K562 (cell line): ENCODE results near the gene KIN. TPM values are rescaled to one million over a fixed set of nuclear protein-coding genes. Genes with fewer than 3 reads are reported as not detected.

Experiments
- ATAC-seq: fragments of 200-7000 bp; cut with Tn5 transposase; 3 replicates; pipeline ENCODE4 v1.9.1; 2020; ENCODE audit warnings: moderate library complexity
- BruUV-seq: library from RNA; stranded (reverse); fragments of 400-500 nt; replicated peaks from 2 replicates; lab custom pipeline; 2021; lab: Mats Ljungman, UMichigan
- CTCF ChIA-PET: fragments of 300-600 bp; formaldehyde crosslinking; extraction: SDS; loops from one replicate; lab custom pipeline; 2021; ENCODE audit warnings: low intra/inter-chr PET ratio; lab: Yijun Ruan, JAX
- POLR2A ChIA-PET: fragments of 300-600, 350-650 bp; sonication (Branson Sonifier 250); formaldehyde crosslinking; extraction: SDS; loops from one replicate; lab custom pipeline; 2021; ENCODE audit warnings: antibody characterized with exemption, inconsistent platforms; lab: Yijun Ruan, JAX
- DNase-seq, 4 experiments: peaks; one replicate each; pipeline versions ENCODE4 v3.0.0 to v3.0.0-alpha.2; 2011 to 2018; ENCODE audit warnings: low spot score in 3 of 4, mixed read lengths in 3 of 4; ENCODE audit errors: extremely low read depth in 1 of 4
- FAIRE-seq: peaks from 2 replicates; lab custom pipeline; 2011; peaks lifted over from hg19 to GRCh38; lab: Jason Lieb, UNC
- H2AFZ ChIP-seq: 2 replicates; pipeline ENCODE4 v1.6.0; 2011; ENCODE audit warnings: low read depth, low read length, control low read depth, inconsistent platforms
- H3K27ac ChIP-seq: fragments of 200-600 bp; 3 replicates; pipeline ENCODE4 v1.8.0; 2011; ENCODE audit warnings: low read depth, mild to moderate bottlenecking, control low read depth, inconsistent platforms, low read length, moderate library complexity, mixed read lengths; ENCODE audit errors: extremely low read depth
- H3K27me3 ChIP-seq, 2 experiments: fragments of 300-600 bp in 1 of 2; 2 replicates in 1 of 2; 3 replicates in 1 of 2; pipeline versions ENCODE4 v1.6.0 to v1.8.0; 2011; ENCODE audit warnings: inconsistent platforms in 2 of 2, low read length in 2 of 2, mild to moderate bottlenecking in 1 of 2, mixed read lengths in 1 of 2, moderate library complexity in 1 of 2; ENCODE audit not compliant: control insufficient read depth in 2 of 2, insufficient read depth in 2 of 2
- H3K36me3 ChIP-seq: fragments of 300-600 bp; 3 replicates; pipeline ENCODE4 v1.8.0; 2011; ENCODE audit warnings: mild to moderate bottlenecking, low read length, inconsistent platforms; ENCODE audit not compliant: control insufficient read depth, insufficient read depth
- H3K4me1 ChIP-seq, 2 experiments: fragments of 200-600 bp in 1 of 2; replicated peaks in 1 of 2; 2 replicates in 1 of 2; 3 replicates in 1 of 2; pipeline versions ENCODE4 v1.5.1 to v1.8.0; 2011; ENCODE audit warnings: inconsistent platforms in 2 of 2, low read length in 2 of 2, mild to moderate bottlenecking in 1 of 2, mixed read lengths in 1 of 2, moderate library complexity in 1 of 2; ENCODE audit not compliant: control insufficient read depth in 2 of 2, insufficient read depth in 2 of 2
- H3K4me2 ChIP-seq: 2 replicates; pipeline ENCODE4 v1.6.1; 2011; ENCODE audit warnings: low read length, control low read depth, inconsistent platforms, mixed read lengths; ENCODE audit not compliant: insufficient read depth
- H3K4me3 ChIP-seq: fragments of 200-600 bp; sonication (generic), shearing (Covaris generic); 2 replicates; pipeline ENCODE4 v1.5.1; 2016; ENCODE audit warnings: control low read depth, inconsistent platforms
- H3K79me2 ChIP-seq: fragments of 200-600 bp; 3 replicates; pipeline ENCODE4 v1.8.0; 2011; ENCODE audit warnings: low read length, inconsistent platforms; ENCODE audit not compliant: control insufficient read depth, insufficient read depth
- H3K9ac ChIP-seq, 2 experiments: 2 replicates each; pipeline versions ENCODE4 v1.6.0 to v1.6.1; 2011; ENCODE audit warnings: low read depth in 2 of 2, low read length in 2 of 2, control low read depth in 1 of 2, inconsistent platforms in 1 of 2, mild to moderate bottlenecking in 1 of 2, mixed read lengths in 1 of 2; ENCODE audit not compliant: insufficient read depth in 1 of 2
- H3K9me1 ChIP-seq: one replicate; pipeline ENCODE4 v1.6.0; 2011; ENCODE audit warnings: inconsistent platforms, mild to moderate bottlenecking, low read length, moderate library complexity; ENCODE audit not compliant: control insufficient read depth, insufficient read depth
- H3K9me3 ChIP-seq: replicated peaks from 2 replicates; pipeline ENCODE4 v1.5.1; 2011; ENCODE audit warnings: low read depth, low read length, inconsistent platforms; ENCODE audit not compliant: control insufficient read depth, insufficient read depth
- H4K20me1 ChIP-seq: replicated peaks from 2 replicates; pipeline ENCODE4 v1.6.1; 2011; ENCODE audit warnings: low read length, inconsistent platforms, mixed read lengths; ENCODE audit not compliant: control insufficient read depth, insufficient read depth
- CBX8 ChIP-seq: fragments of 200-600 bp; sonication (generic); IDR thresholded peaks from 2 replicates; pipeline ENCODE4 v1.6.1; 2012; ENCODE audit warnings: borderline replicate concordance, mixed run types, low read depth, mild to moderate bottlenecking, moderate library complexity, mixed read lengths, low read length, control low read depth, inconsistent platforms; ENCODE audit not compliant: poor library complexity, severe bottlenecking; ENCODE audit errors: extremely low read depth
- CC2D1A ChIP-seq: fragments of 450-650 bp; IDR thresholded peaks from 2 replicates; pipeline ENCODE4 v1.6.1; 2017; ENCODE audit warnings: mild to moderate bottlenecking
- HNRNPL ChIP-seq: fragments of 200-400 bp; formaldehyde crosslinking; IDR thresholded peaks from 2 replicates; pipeline ENCODE4 v1.6.1; 2017; ENCODE audit warnings: low read depth, mild to moderate bottlenecking, low read length
- LEF1 ChIP-seq: fragments of 450-650 bp; IDR thresholded peaks from 2 replicates; pipeline ENCODE4 v1.6.1; 2016; ENCODE audit warnings: mild to moderate bottlenecking
- RFX1 ChIP-seq: fragments of 450-650 bp; IDR thresholded peaks from 2 replicates; pipeline ENCODE4 v1.6.1; 2016; ENCODE audit warnings: mild to moderate bottlenecking, moderate library complexity
- SAFB ChIP-seq: fragments of 200-400 bp; formaldehyde crosslinking; IDR thresholded peaks from 2 replicates; pipeline ENCODE4 v1.6.1; 2017; ENCODE audit warnings: low read depth, low read length, borderline replicate concordance
- TCF7L2 ChIP-seq: fragments of 150-350 bp; IDR thresholded peaks from 2 replicates; pipeline ENCODE4 v1.6.1; 2016; ENCODE audit warnings: low read depth, mild to moderate bottlenecking, low read length, moderate library complexity
- TRIM25 ChIP-seq: fragments of 450-650 bp; IDR thresholded peaks from 2 replicates; pipeline ENCODE4 v1.7.0; 2016; ENCODE audit warnings: borderline replicate concordance
- YY1 ChIP-seq, 3 experiments: IDR thresholded peaks; 2 replicates each; pipeline ENCODE4 v1.6.1; 2011; ENCODE audit warnings: low read length in 2 of 3, mild to moderate bottlenecking in 2 of 3, moderate library complexity in 2 of 3, borderline replicate concordance in 1 of 3, control low read depth in 1 of 3, low read depth in 1 of 3; ENCODE audit not compliant: insufficient read depth in 3 of 3, insufficient replicate concordance in 2 of 3, control insufficient read depth in 1 of 3, insufficient read length in 1 of 3; ENCODE audit errors: extremely low read depth in 1 of 3
- ZFX ChIP-seq: sonication (generic); formaldehyde crosslinking; IDR thresholded peaks from 2 replicates; pipeline ENCODE4 v1.8.0; 2022; ENCODE audit warnings: mild to moderate bottlenecking, missing genetic modification reagents, moderate library complexity
- ZKSCAN3 ChIP-seq: fragments of 250-450 bp; sonication (Bioruptor Pico); IDR thresholded peaks from 2 replicates; pipeline ENCODE4 v1.4.0; 2020
- ZKSCAN8 ChIP-seq: fragments of 200-800 bp; sonication (Bioruptor generic); IDR thresholded peaks from 2 replicates; pipeline ENCODE4 v1.6.1; 2016; ENCODE audit warnings: missing genetic modification characterization, missing compliant biosample characterization
- ZNF274 ChIP-seq: IDR thresholded peaks from 2 replicates; pipeline ENCODE4 v1.6.1; 2011; ENCODE audit warnings: low read depth, mild to moderate bottlenecking, low read length, moderate library complexity, borderline replicate concordance
- ZNF589 ChIP-seq: fragments of 200-800 bp; sonication (Bioruptor generic); IDR thresholded peaks from 2 replicates; pipeline ENCODE4 v1.6.1; 2016; ENCODE audit warnings: low read depth, missing genetic modification characterization, missing compliant biosample characterization
- WGBS: fragments of 100-300 bp; shearing (Covaris generic); methylation state at CpG from one replicate; pipeline ENCODE4 v1.1.6; 2016; ENCODE audit warnings: low coverage, mixed read lengths; ENCODE audit not compliant: insufficient coverage; ENCODE audit errors: missing lambda C conversion rate; 5-methylcytosine and 5-hydroxymethylcytosine counted together
- in situ Hi-C: fragments of 300-500 bp; cut with MboI; formaldehyde crosslinking; loops from 4 replicates; pipeline ENCODE4 v1.15.0; 2018; ENCODE audit warnings: inconsistent platforms, mixed read lengths
- intact Hi-C: fragments of 100-400 bp; cut with micrococcal nuclease; formaldehyde crosslinking; loops from 2 replicates; pipeline ENCODE4 v1.14.2; 2022
- polyA plus RNA-seq, 8 experiments: library from polyadenylated mRNA; depleted of rRNA in 4 of 8; stranded (reverse) in 5 of 8; unstranded in 3 of 8; fragments of >200 nt; fragmentation: Nextera tagmentation in 2 of 8; fragmentation: Illumina TruSeq in 1 of 8; extraction: Ambion mirVana in 2 of 8; extraction: Trizol in 1 of 8; gene quantifications; 2 replicates each; pipeline versions ENCODE4 v1.2.1 to v1.2.3, GENCODE V29; 2011 to 2014; ENCODE audit warnings: inconsistent platforms in 1 of 8, missing spikeins in 1 of 8
- total RNA-seq, 7 experiments: library from RNA; depleted of rRNA in 6 of 7; stranded (reverse); fragments of >200 nt in 6 of 7; fragmentation: Illumina TruSeq in 2 of 7; extraction: Trizol in 2 of 7; gene quantifications; 2 replicates each; pipeline versions ENCODE4 v1.2.1 to v1.2.3, GENCODE V29; 2011 to 2021; ENCODE audit warnings: low replicate concordance in 1 of 7

The KIN gene
- total and polyA plus RNA-seq, 9 of the 15 experiments (the other 6 are each of a cell fraction or from before 2014, with no cell fraction given): 11.7 to 35.6 (median 16.0) TPM

- no peak for TF ChIP-seq TRIM25
- no peak for TF ChIP-seq HNRNPL
- TF ChIP-seq RFX1: no peak
- no peak for TF ChIP-seq TCF7L2
- TF ChIP-seq YY1 (IDR thresholded peaks at IDR 0.05; ENCODE audit: borderline replicate concordance in 1 of 3, control insufficient read depth in 1 of 3, extremely low read depth in 1 of 3, insufficient read depth in 3 of 3, insufficient read length in 1 of 3, insufficient replicate concordance in 2 of 3, low read depth in 1 of 3, low read length in 2 of 3): no peak
- TF ChIP-seq ZKSCAN3 (CRISPR knock-in tag): no peak
- no peak for TF ChIP-seq ZFX (CRISPR knock-in tag)
- no peak for TF ChIP-seq ZNF589 (CRISPR knock-in tag)
- no peak for TF ChIP-seq ZKSCAN8 (CRISPR knock-in tag)
- TF ChIP-seq, all 486 proteins: peak for 2
Measured at GRCh38 chr10:7734821-7735220, 53.0 kb downstream of the KIN start (continued).

GRCh38 chr10:7722927-7723529, 64.8 kb downstream of the KIN start:
- H3K79me2 ChIP-seq: no peaks in the 10 kb centered on the region
- in situ Hi-C loops: no loop called here
- no peak overlapping the region for H3K27ac ChIP-seq
- H3K27me3 ChIP-seq: peaks cover 28 to 39% of the 10 kb centered on the region in 2 experiments
- no TSS peak for BruUV-seq
- H4K20me1 ChIP-seq: no peaks in the 10 kb centered on the region
- DNase-seq (no peak), ATAC-seq (no peak), FAIRE-seq (no peak)
- no peak overlapping the region for H2AFZ ChIP-seq
- TF ChIP-seq CC2D1A: no peak
- TF ChIP-seq ZNF274: no peak
- no peak for TF ChIP-seq CBX8
- peak; percentile 24; the same call in 1 of the 2 replicates for TF ChIP-seq SAFB
- TF ChIP-seq LEF1: no peak
- H3K4me1 ChIP-seq: no peaks in the 10 kb centered on the region
- POLR2A ChIA-PET: interaction anchor here (0.5 kb wide), 1 partner anchor 8 kb away, joined by 3 read pairs; no protein-coding TSS in a partner anchor
- H3K36me3 ChIP-seq: no peaks in the 10 kb centered on the region
- no peaks in the 10 kb centered on the region for H3K9me1 ChIP-seq
- H3K9ac ChIP-seq: no peak overlapping the region
- H3K4me2 ChIP-seq: no peak overlapping the region
- intact Hi-C loops: no loop called here
- CTCF ChIA-PET: no interaction called here
- H3K9me3 ChIP-seq: no peaks in the 10 kb centered on the region
- H3K4me3 ChIP-seq: no peak overlapping the region
- WGBS: under 1% methylated on average over 15 of the region's 18 CpGs
